MM.1S (cell line): ENCODE data around the gene TBC1D2.
"Not testable (repeated sequence)": the region's sequence is repeated elsewhere in the genome, so short reads cannot be mapped to it uniquely, and the experiment has no call there.

Experiments used
- DNase-seq: peaks from one replicate; pipeline ENCODE4 v3.0.0-alpha.2; 2015
- H2AFZ ChIP-seq: fragments of 300-600 bp; sonication (generic); 2 replicates; pipeline ENCODE4 v1.6.0; 2016; ENCODE audit warnings: antibody characterized with exemption, low read length
- H3F3A ChIP-seq: fragments of 300-600 bp; sonication (generic); 2 replicates; pipeline ENCODE4 v1.6.1; 2016; ENCODE audit warnings: mild to moderate bottlenecking, antibody characterized with exemption, low read length, moderate library complexity, mixed read lengths; ENCODE audit not compliant: insufficient read depth
- H3K27ac ChIP-seq: fragments of 300-600 bp; sonication (generic); 2 replicates; pipeline ENCODE4 v1.5.1; 2016; ENCODE audit warnings: mild to moderate bottlenecking, low read length
- H3K27me3 ChIP-seq: fragments of 300-600 bp; sonication (generic); replicated peaks from 2 replicates; pipeline ENCODE4 v1.6.0; 2016; ENCODE audit warnings: low read length; ENCODE audit not compliant: insufficient read depth
- H3K36me3 ChIP-seq: fragments of 300-600 bp; sonication (generic); replicated peaks from 2 replicates; pipeline ENCODE4 v1.6.1; 2016; ENCODE audit warnings: mild to moderate bottlenecking, low read length, mixed read lengths; ENCODE audit not compliant: insufficient read depth
- H3K4me1 ChIP-seq: fragments of 300-600 bp; sonication (generic); 2 replicates; pipeline ENCODE4 v1.6.1; 2016; ENCODE audit warnings: low read length, mixed read lengths
- H3K4me2 ChIP-seq: fragments of 300-600 bp; sonication (generic); 2 replicates; pipeline ENCODE4 v1.6.0; 2016; ENCODE audit warnings: low read depth, low read length
- H3K4me3 ChIP-seq: fragments of 300-600 bp; sonication (generic); 2 replicates; pipeline ENCODE4 v1.5.1; 2016; ENCODE audit warnings: low read length, mixed read lengths
- H3K79me2 ChIP-seq: fragments of 300-600 bp; sonication (generic); 2 replicates; pipeline ENCODE4 v1.6.1; 2016; ENCODE audit warnings: mixed run types, low read length, mixed read lengths
- H3K9ac ChIP-seq: fragments of 300-600 bp; sonication (generic); 2 replicates; pipeline ENCODE4 v1.6.1; 2016; ENCODE audit warnings: low read length, mixed read lengths
- H3K9me2 ChIP-seq: fragments of 300-600 bp; sonication (generic); replicated peaks from 2 replicates; pipeline ENCODE4 v1.6.1; 2016; ENCODE audit warnings: mild to moderate bottlenecking, low read length, mixed read lengths; ENCODE audit not compliant: insufficient read depth
- H3K9me3 ChIP-seq: fragments of 300-600 bp; sonication (generic); replicated peaks from 2 replicates; pipeline ENCODE4 v1.6.1; 2016; ENCODE audit warnings: mild to moderate bottlenecking, low read length, mixed read lengths; ENCODE audit not compliant: insufficient read depth
- H4K20me1 ChIP-seq: fragments of 300-600 bp; sonication (generic); 2 replicates; pipeline ENCODE4 v1.6.1; 2016; ENCODE audit warnings: mild to moderate bottlenecking, low read length, moderate library complexity, mixed read lengths; ENCODE audit not compliant: insufficient read depth
- EZH2 ChIP-seq: fragments of 300-600 bp; sonication (generic); optimal IDR thresholded peaks from 2 replicates; pipeline ENCODE3; 2017; ENCODE audit warnings: low read depth, mild to moderate bottlenecking, antibody characterized with exemption, low read length, mixed read lengths
- EZH2phosphoT487 ChIP-seq: fragments of 300-600 bp; sonication (generic); IDR thresholded peaks from 2 replicates; pipeline ENCODE4 v1.6.1; 2018; ENCODE audit warnings: antibody characterized with exemption, low read length
- TF ChIP-seq, protein P1 (sequence below): fragments of 300-600 bp; sonication (generic); IDR thresholded peaks from 2 replicates; pipeline ENCODE4 v1.5.1; 2016; ENCODE audit warnings: antibody characterized with exemption, low read length, mixed read lengths

TBC1D2 gene

DNA sequence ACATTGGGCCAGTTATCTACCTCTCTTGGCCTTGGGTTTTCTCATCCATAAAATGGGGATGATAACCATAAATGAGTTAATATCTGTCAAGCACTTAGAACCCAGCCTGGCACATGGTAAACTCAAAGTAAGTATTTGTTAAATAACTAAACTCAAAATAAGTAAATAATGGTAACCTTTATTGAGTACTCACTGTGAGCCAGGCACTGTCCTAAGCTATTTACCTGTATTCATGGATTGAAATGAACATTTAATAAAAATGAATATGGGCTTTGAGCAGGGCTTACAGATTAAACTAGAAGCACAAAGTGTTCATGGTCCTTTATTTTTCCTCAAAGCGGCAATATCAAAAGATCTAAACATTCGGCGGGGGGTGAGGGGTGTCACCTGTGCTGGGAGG, 79.7 kb downstream of the TBC1D2 start:
- no peak overlapping the region for H3K27ac ChIP-seq
- H3K9ac ChIP-seq: no peak overlapping the region
- no peak overlapping the region for H3K4me3 ChIP-seq
- H3K79me2 ChIP-seq: no peaks in the 10 kb centered on the region
- H3F3A ChIP-seq: no peaks in the 10 kb centered on the region
- TF ChIP-seq, protein P1, sequence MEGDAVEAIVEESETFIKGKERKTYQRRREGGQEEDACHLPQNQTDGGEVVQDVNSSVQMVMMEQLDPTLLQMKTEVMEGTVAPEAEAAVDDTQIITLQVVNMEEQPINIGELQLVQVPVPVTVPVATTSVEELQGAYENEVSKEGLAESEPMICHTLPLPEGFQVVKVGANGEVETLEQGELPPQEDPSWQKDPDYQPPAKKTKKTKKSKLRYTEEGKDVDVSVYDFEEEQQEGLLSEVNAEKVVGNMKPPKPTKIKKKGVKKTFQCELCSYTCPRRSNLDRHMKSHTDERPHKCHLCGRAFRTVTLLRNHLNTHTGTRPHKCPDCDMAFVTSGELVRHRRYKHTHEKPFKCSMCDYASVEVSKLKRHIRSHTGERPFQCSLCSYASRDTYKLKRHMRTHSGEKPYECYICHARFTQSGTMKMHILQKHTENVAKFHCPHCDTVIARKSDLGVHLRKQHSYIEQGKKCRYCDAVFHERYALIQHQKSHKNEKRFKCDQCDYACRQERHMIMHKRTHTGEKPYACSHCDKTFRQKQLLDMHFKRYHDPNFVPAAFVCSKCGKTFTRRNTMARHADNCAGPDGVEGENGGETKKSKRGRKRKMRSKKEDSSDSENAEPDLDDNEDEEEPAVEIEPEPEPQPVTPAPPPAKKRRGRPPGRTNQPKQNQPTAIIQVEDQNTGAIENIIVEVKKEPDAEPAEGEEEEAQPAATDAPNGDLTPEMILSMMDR: no peak
- TF ChIP-seq EZH2phosphoT487 (no peak), EZH2 (no peak)
- no peaks in the 10 kb centered on the region for H3K9me2 ChIP-seq
- no peaks in the 10 kb centered on the region for H3K36me3 ChIP-seq
- no peak overlapping the region for H3K4me2 ChIP-seq
- no peak for DNase-seq
- no peaks in the 10 kb centered on the region for H3K4me1 ChIP-seq
- no peaks in the 10 kb centered on the region for H4K20me1 ChIP-seq
- H2AFZ ChIP-seq: no peak overlapping the region
- no peaks in the 10 kb centered on the region for H3K27me3 ChIP-seq
- no peaks in the 10 kb centered on the region for H3K9me3 ChIP-seq

DNA sequence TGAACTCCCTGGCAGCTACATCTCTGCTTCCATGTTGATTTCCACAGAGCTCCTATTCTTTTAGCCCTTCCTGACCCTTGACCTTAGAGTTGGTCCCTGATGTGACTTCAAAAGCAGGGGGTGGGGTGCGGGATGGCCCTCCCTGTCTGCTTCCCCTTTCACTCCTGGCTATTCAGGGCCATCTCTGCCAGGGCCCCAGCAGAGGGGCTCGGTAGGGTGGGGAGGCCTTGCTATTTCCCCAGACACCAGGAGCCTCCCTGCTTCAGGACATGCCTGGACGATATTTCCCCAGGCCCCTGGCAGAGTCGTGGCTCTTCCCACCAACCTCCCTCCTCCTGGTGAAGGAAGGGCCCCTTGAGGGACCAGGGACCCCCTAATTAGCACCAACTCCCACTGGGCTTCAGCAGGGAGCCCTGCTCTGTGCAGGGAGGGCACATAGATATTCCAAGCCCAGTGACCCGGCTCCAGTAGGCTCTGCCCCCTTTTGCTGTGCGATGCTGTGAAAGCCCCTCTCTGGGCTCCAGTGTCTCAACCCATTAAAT, 80.3 kb downstream of the TBC1D2 start:
- Histone ChIP-seq H3K9me2 (no peaks in the 10 kb centered on the region), H3F3A (no peaks in the 10 kb centered on the region), H3K4me3 (no peak overlapping the region), H4K20me1 (no peaks in the 10 kb centered on the region), H3K79me2 (no peaks in the 10 kb centered on the region), H3K9me3 (no peaks in the 10 kb centered on the region), H3K4me1 (no peaks in the 10 kb centered on the region), H3K27me3 (no peaks in the 10 kb centered on the region), H3K36me3 (no peaks in the 10 kb centered on the region), H3K4me2 (no peak overlapping the region), H3K27ac (no peak overlapping the region), H3K9ac (no peak overlapping the region), H2AFZ (no peak overlapping the region)
- no peak for DNase-seq
- TF ChIP-seq, protein P1: no peak
- TF ChIP-seq EZH2 (no peak), EZH2phosphoT487 (no peak)

DNA sequence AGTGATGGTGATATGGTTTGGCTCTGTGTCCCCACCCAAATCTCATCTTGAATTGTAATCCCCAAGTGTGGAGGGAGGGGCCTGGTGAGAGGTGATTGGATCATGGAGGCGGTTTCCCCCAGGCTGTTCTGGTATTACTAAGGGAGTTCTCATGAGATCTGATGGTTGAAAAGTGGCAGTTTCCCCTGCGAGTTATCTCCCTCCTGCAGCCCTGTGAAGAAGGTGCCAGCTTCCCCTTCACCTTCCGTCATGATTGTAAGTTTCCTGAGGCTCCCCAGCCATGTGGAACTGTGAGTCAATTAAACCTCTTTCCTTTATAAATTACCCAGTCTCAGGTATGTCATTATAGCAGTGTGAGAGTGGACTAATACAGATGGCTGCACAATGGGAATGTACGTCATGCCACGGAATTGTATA, 80.9 kb downstream of the TBC1D2 start:
- H3K4me3 ChIP-seq, H3K27me3 ChIP-seq, H3K27ac ChIP-seq, H3K36me3 ChIP-seq, H3K9me2 ChIP-seq, H3K9me3 ChIP-seq, H3F3A ChIP-seq, H3K9ac ChIP-seq, H3K4me2 ChIP-seq, H3K4me1 ChIP-seq, H3K79me2 ChIP-seq, H2AFZ ChIP-seq, DNase-seq, H4K20me1 ChIP-seq: not testable (repeated sequence)

DNA sequence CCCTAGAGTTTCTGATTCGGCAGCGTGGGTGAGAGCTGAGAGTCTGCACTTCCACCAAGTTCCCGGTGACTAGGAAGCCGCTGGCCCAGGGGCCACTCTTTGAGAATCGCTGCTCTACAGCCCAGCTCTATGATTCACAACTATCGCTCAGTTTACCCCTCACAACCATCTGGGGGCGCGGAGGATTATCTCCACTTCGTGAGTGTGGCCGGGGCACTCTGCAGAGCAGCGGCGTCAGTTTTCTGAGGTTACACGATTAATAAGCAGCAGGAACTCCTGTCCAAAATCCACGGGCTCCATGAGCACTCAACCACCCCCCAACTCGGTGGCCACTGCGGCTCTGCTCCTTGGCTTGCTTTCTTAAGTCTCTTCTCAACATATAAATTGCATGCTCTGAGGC, 82.3 kb downstream of the TBC1D2 start:
- Histone ChIP-seq H3K9me2 (no peaks in the 10 kb centered on the region), H3K79me2 (no peaks in the 10 kb centered on the region), H3K4me1 (no peaks in the 10 kb centered on the region), H3K4me2 (no peak overlapping the region), H3K9ac (no peak overlapping the region), H3K27ac (no peak overlapping the region), H3F3A (no peaks in the 10 kb centered on the region), H2AFZ (no peak overlapping the region), H3K27me3 (no peaks in the 10 kb centered on the region), H3K9me3 (no peaks in the 10 kb centered on the region), H4K20me1 (no peaks in the 10 kb centered on the region), H3K4me3 (no peak overlapping the region), H3K36me3 (no peaks in the 10 kb centered on the region)
- TF ChIP-seq, protein P1: no peak
- no peak for TF ChIP-seq EZH2phosphoT487
- no peak for TF ChIP-seq EZH2
- DNase-seq: no peak
